K562 (cell line): ENCODE measurements around the gene STK11. TPM values are rescaled to one million over a fixed set of nuclear protein-coding genes. Genes with fewer than 3 reads are reported as not detected.

Experiments
- ARID3A ChIP-seq: IDR thresholded peaks from 2 replicates; pipeline ENCODE4 v1.6.1; 2012; ENCODE audit warnings: low read depth, low read length, improper control_type of control experiment, borderline replicate concordance
- BHLHE40 ChIP-seq: IDR thresholded peaks from 2 replicates; pipeline ENCODE4 v1.6.1; 2011; ENCODE audit warnings: low read length, improper control_type of control experiment
- CBX8 ChIP-seq: fragments of 200-600 bp; sonication (generic); IDR thresholded peaks from 2 replicates; pipeline ENCODE4 v1.6.1; 2012; ENCODE audit warnings: borderline replicate concordance, mixed run types, low read depth, mild to moderate bottlenecking, moderate library complexity, mixed read lengths, low read length, control low read depth, inconsistent platforms; ENCODE audit not compliant: poor library complexity, severe bottlenecking; ENCODE audit errors: extremely low read depth
- E2F1 ChIP-seq: sonication (generic); formaldehyde crosslinking; IDR thresholded peaks from 2 replicates; pipeline ENCODE4 v1.8.1; 2023; ENCODE audit warnings: mild to moderate bottlenecking, missing genetic modification reagents, moderate library complexity
- ESRRB ChIP-seq: fragments of 250-450 bp; sonication (Bioruptor Pico); IDR thresholded peaks from 2 replicates; pipeline ENCODE4 v1.5.0; 2020; ENCODE audit warnings: mild to moderate bottlenecking, moderate library complexity, borderline replicate concordance
- ETV6 ChIP-seq, 3 experiments: fragments of 150-350 bp in 1 of 3; sonication (generic) in 1 of 3; formaldehyde crosslinking in 1 of 3; IDR thresholded peaks; 2 replicates each; pipeline versions ENCODE4 v1.6.1 to v1.8.0; 2014 to 2022; ENCODE audit warnings: borderline replicate concordance in 2 of 3, low read depth in 2 of 3, antibody characterized with exemption in 1 of 3, low read length in 1 of 3, mild to moderate bottlenecking in 1 of 3, missing genetic modification reagents in 1 of 3
- FOXK1 ChIP-seq: sonication (generic); formaldehyde crosslinking; IDR thresholded peaks from 2 replicates; pipeline ENCODE4 v1.8.0; 2022; ENCODE audit warnings: missing genetic modification reagents, mild to moderate bottlenecking, borderline replicate concordance
- FOXO4 ChIP-seq: fragments of 450-650 bp; formaldehyde crosslinking; IDR thresholded peaks from 2 replicates; pipeline ENCODE4 v1.4.0; 2020; ENCODE audit warnings: mild to moderate bottlenecking, moderate library complexity
- HDAC3 ChIP-seq: fragments of 450-650 bp; IDR thresholded peaks from 2 replicates; pipeline ENCODE4 v1.6.1; 2018; ENCODE audit warnings: borderline replicate concordance, mild to moderate bottlenecking, moderate library complexity; ENCODE audit not compliant: partially characterized antibody
- JUN ChIP-seq, 2 experiments: sonication (generic) in 1 of 2; formaldehyde crosslinking in 1 of 2; IDR thresholded peaks; 2 replicates each; pipeline versions ENCODE4 v1.6.1 to v1.8.0; 2012 to 2022; ENCODE audit warnings: borderline replicate concordance in 2 of 2, mild to moderate bottlenecking in 2 of 2, improper control_type of control experiment in 1 of 2, low read depth in 1 of 2, low read length in 1 of 2, missing genetic modification reagents in 1 of 2
- KLF10 ChIP-seq: fragments of 250-450 bp; sonication (Bioruptor Pico); IDR thresholded peaks from 2 replicates; pipeline ENCODE4 v1.6.1; 2021; ENCODE audit warnings: matching md5 sums
- MAFG ChIP-seq: fragments of 450-650 bp; conservative IDR thresholded peaks from 2 replicates; pipeline ENCODE4 v1.6.1; 2016; ENCODE audit warnings: missing genetic modification characterization, missing compliant biosample characterization
- MXI1 ChIP-seq: IDR thresholded peaks from 2 replicates; pipeline ENCODE4 v1.6.1; 2011; ENCODE audit warnings: low read depth, mild to moderate bottlenecking, improper control_type of control experiment, low read length
- PHTF2 ChIP-seq: fragments of 250-450 bp; sonication (Bioruptor Pico); IDR thresholded peaks from 2 replicates; pipeline ENCODE4 v1.5.0; 2021; ENCODE audit warnings: mild to moderate bottlenecking
- SRSF7 ChIP-seq: fragments of 200-400 bp; formaldehyde crosslinking; optimal IDR thresholded peaks from 2 replicates; pipeline ENCODE3; 2017; ENCODE audit warnings: mild to moderate bottlenecking, low read depth, low read length
- TCF3 ChIP-seq: sonication (generic); formaldehyde crosslinking; IDR thresholded peaks from 2 replicates; pipeline ENCODE4 v1.4.0; 2020; ENCODE audit warnings: mild to moderate bottlenecking, missing genetic modification reagents
- THRB ChIP-seq: fragments of 450-650 bp; formaldehyde crosslinking; conservative IDR thresholded peaks from 2 replicates; pipeline ENCODE4 v1.4.0; 2022; ENCODE audit warnings: mild to moderate bottlenecking, missing genetic modification characterization
- ZFP1 ChIP-seq: fragments of 450-650 bp; formaldehyde crosslinking; IDR thresholded peaks from 2 replicates; pipeline ENCODE4 v1.4.0; 2020; ENCODE audit warnings: mild to moderate bottlenecking, mixed read lengths
- ZNF41 ChIP-seq: fragments of 250-450 bp; sonication (Bioruptor Pico); conservative IDR thresholded peaks from 2 replicates; pipeline ENCODE4 v1.4.0; 2020; ENCODE audit warnings: mild to moderate bottlenecking
- polyA plus RNA-seq, 8 experiments: library from polyadenylated mRNA; depleted of rRNA in 4 of 8; stranded (reverse) in 5 of 8; unstranded in 3 of 8; fragments of >200 nt; fragmentation: Nextera tagmentation in 2 of 8; fragmentation: Illumina TruSeq in 1 of 8; extraction: Ambion mirVana in 2 of 8; extraction: Trizol in 1 of 8; gene quantifications; 2 replicates each; pipeline versions ENCODE4 v1.2.1 to v1.2.3, GENCODE V29; 2011 to 2014; ENCODE audit warnings: inconsistent platforms in 1 of 8, missing spikeins in 1 of 8
- total RNA-seq, 7 experiments: library from RNA; depleted of rRNA in 6 of 7; stranded (reverse); fragments of >200 nt in 6 of 7; fragmentation: Illumina TruSeq in 2 of 7; extraction: Trizol in 2 of 7; gene quantifications; 2 replicates each; pipeline versions ENCODE4 v1.2.1 to v1.2.3, GENCODE V29; 2011 to 2021; ENCODE audit warnings: low replicate concordance in 1 of 7

The STK11 gene
- total and polyA plus RNA-seq, 9 of the 15 experiments (the other 6 are each of a cell fraction or from before 2014, with no cell fraction given) = 0.15 to 96.5 (median 31.7) TPM

- TF ChIP-seq THRB (no peak), ESRRB (CRISPR knock-in tag) (no peak), ZFP1 (no peak), SRSF7 (no peak), PHTF2 (CRISPR knock-in tag) (no peak), BHLHE40 (peak; percentile 75), MAFG (no peak), FOXO4 (no peak), ZNF41 (CRISPR knock-in tag) (no peak), JUN (IDR thresholded peaks at IDR 0.05; ENCODE audit: borderline replicate concordance, low read depth, low read length) (no peak), JUN (CRISPR knock-in tag; IDR thresholded peaks at IDR 0.05; ENCODE audit: borderline replicate concordance) (no peak), HDAC3 (no peak), ARID3A (0 out of 2 replicates have a peak, but pooled peaks have one; percentile 21), ETV6 (IDR thresholded peaks at IDR 0.05; ENCODE audit: borderline replicate concordance in 1 of 2, low read depth in 2 of 2, low read length in 1 of 2) (no peak), ETV6 (CRISPR knock-in tag; IDR thresholded peaks at IDR 0.05; ENCODE audit: borderline replicate concordance) (0 out of 2 replicates have a peak, but pooled peaks have one; percentile 3), TCF3 (CRISPR knock-in tag) (no peak; the same call in 1 of the 2 replicates), MXI1 (peak; percentile 47), FOXK1 (CRISPR knock-in tag) (no peak), CBX8 (no peak), E2F1 (CRISPR knock-in tag) (no peak), KLF10 (CRISPR knock-in tag) (no peak)
Measured at GRCh38 chr19:1241417-1242095, 36.0 kb downstream of the STK11 start, which contains the start of gene ATP5F1D (continued).
